ENCODE data around the gene PTPRK. TPM values are rescaled to one million over a fixed set of nuclear protein-coding genes. Genes with fewer than 3 reads are reported as not detected.

PTPRK gene
- total RNA-seq, 2 experiments from 2014 or later: 2.6 to 7.8 TPM

DNA sequence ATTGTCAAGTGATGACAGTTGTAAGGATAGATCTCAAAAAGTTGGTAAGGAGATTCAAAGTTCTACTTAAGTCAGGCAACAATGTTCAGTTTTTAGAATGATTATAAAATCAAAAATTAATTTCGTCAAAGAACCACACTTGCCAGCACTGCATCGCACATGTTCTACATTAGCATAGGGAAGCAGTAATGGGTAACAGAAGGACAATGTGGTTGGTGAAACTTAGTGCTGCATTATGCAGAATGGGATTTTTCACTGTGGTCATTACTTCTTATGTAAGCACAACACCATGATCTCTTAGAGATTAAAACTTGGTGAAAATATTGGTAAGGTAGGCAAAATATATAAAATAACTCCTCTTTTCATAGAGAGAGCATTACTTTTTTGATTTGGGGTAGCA, 445.8 kb downstream of the PTPRK start:
- Mint-ChIP-seq H3K4me1 (peaks cover 5% of the 10 kb centered on the region), H3K9me3 (ENCODE audit: low read depth) (no peaks in the 10 kb centered on the region), H3K36me3 (peaks cover 11% of the 10 kb centered on the region), H3K27ac (no peak overlapping the region), H3K4me3 (no peak overlapping the region), H3K27me3 (no peaks in the 10 kb centered on the region)
- ATAC-seq: no peak
- CTCF ChIA-PET: interaction anchor here (0.9 kb wide), 1 partner anchor 219 kb away, joined by 3 read pairs; no protein-coding TSS in a partner anchor
- no peak for DNase-seq

DNA sequence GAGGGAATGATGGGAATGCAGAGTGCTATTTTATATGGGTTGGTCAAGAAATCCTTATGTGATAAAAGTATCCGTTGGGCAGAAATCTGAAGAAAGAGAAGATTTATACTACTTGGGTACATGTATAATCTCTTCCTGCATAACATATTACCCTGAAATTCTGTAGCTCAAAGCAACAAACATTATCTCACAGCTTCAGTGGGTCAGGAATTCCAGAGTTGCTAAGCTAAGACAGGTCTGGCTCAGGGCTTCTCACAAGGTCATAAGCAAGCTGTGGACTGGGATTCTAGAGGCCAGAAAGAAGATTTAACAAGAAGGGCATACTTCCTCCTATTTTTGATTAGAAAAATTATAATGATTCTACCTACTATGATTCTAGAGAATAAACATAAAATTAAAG, 447.0 kb downstream of the PTPRK start:
- Mint-ChIP-seq H3K4me3 (no peak overlapping the region), H3K4me1 (peaks cover 5% of the 10 kb centered on the region), H3K36me3 (peaks cover 10% of the 10 kb centered on the region), H3K9me3 (ENCODE audit: low read depth) (no peaks in the 10 kb centered on the region), H3K27me3 (no peaks in the 10 kb centered on the region), H3K27ac (no peak overlapping the region)
- CTCF ChIA-PET: interaction anchor here (1.0 kb wide), 1 partner anchor 10 kb away, joined by 3 read pairs; no protein-coding TSS in a partner anchor
- DNase-seq (no peak), ATAC-seq (no peak)

DNA sequence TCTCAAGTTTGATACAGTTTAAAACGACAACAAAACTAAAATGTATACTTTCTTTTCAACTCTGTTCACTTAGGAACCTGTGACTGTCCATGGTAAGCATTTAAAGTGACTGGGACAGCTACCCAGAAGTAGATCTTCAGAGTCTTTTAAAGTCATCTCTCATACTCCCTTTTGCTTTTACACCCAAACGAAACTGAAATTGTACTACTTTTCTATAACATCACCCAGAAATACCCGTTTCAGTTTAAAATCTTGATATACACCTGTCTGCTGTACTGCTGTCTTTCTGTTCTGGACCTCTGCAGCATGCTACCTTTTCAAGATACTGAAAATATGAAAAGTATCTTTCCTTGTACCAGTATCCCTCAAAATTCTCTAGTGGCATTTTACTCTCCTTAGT, 449.2 kb downstream of the PTPRK start:
- DNase-seq: no peak
- peaks cover 10% of the 10 kb centered on the region for H3K36me3 Mint-ChIP-seq
- no peaks in the 10 kb centered on the region for H3K9me3 Mint-ChIP-seq (ENCODE audit: low read depth)
- H3K27ac Mint-ChIP-seq: no peak overlapping the region
- no peak for ATAC-seq
- H3K4me3 Mint-ChIP-seq: no peak overlapping the region
- CTCF ChIA-PET: no interaction called here
- H3K27me3 Mint-ChIP-seq: no peaks in the 10 kb centered on the region
- peaks cover 5% of the 10 kb centered on the region for H3K4me1 Mint-ChIP-seq

DNA sequence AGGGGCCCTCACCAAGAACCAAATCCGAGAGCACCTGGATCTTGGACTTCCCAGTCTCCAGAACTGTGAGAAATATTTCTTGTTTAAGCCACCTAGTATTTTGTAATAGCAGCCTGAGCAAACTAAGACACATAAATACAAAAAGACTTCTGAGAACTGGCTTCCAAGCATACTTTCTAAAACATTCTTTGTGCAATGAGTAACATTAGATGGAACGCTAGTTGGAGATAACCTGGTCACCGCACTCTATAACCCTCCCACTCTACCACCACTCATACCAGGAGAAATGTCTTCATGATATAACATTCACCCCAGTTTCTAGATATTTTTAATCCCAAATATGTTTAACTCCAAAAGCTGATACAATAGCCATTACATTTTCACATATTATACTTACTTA, 450.0 kb downstream of the PTPRK start:
- CTCF ChIA-PET: no interaction called here
- H3K4me3 Mint-ChIP-seq: no peak overlapping the region
- no peaks in the 10 kb centered on the region for H3K27me3 Mint-ChIP-seq
- no peak overlapping the region for H3K27ac Mint-ChIP-seq
- DNase-seq (no peak), ATAC-seq (no peak)
- peaks cover 5% of the 10 kb centered on the region for H3K4me1 Mint-ChIP-seq
- no peaks in the 10 kb centered on the region for H3K9me3 Mint-ChIP-seq (ENCODE audit: low read depth)
- H3K36me3 Mint-ChIP-seq: peaks cover 5% of the 10 kb centered on the region

DNA sequence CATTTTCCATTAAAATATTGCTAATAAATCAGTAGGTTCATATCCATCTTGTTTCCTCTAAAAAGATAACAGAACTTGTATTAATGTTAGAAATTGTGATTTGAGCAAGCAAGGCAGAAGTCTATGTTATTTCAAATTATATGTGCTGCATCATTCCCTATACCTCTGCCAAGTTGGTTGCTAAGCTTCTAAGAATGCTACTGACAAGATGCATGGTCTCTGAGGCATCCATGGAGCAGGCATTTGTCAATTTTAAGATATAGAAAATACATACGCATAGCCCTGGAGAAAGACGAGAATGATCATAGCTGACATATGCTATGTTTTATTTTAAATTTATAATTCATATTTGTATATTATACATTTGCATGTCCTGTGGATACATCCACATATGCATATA, 451.2 kb downstream of the PTPRK start:
- Mint-ChIP-seq H3K27me3 (no peaks in the 10 kb centered on the region), H3K4me1 (peaks cover 5% of the 10 kb centered on the region), H3K4me3 (no peak overlapping the region), H3K36me3 (peaks cover 2% of the 10 kb centered on the region), H3K27ac (no peak overlapping the region), H3K9me3 (ENCODE audit: low read depth) (no peaks in the 10 kb centered on the region)
- CTCF ChIA-PET: no interaction called here
- DNase-seq (no peak), ATAC-seq (no peak)

DNA sequence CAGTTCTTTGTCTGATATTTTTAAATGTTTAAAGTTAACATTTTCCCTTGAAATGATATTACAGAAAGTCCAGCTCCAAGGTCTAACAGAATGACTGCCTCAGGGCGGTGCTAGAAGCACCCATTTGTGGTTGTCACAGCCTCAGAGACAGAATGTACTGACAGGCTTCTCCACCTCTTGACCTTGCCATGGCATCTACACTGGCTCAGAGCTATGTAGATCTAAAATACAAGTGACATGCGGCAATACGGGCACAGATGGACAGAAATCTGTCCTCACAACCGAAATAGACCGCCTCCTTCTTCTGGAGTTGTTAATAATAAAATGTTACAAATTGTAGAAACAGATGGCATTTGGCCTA, 452.3 kb downstream of the PTPRK start:
- Mint-ChIP-seq H3K36me3 (peaks cover 2% of the 10 kb centered on the region), H3K4me3 (no peak overlapping the region), H3K27ac (no peak overlapping the region), H3K4me1 (peaks cover 5% of the 10 kb centered on the region), H3K27me3 (no peaks in the 10 kb centered on the region), H3K9me3 (ENCODE audit: low read depth) (no peaks in the 10 kb centered on the region)
- no peak for DNase-seq
- CTCF ChIA-PET: no interaction called here
- no peak for ATAC-seq

DNA sequence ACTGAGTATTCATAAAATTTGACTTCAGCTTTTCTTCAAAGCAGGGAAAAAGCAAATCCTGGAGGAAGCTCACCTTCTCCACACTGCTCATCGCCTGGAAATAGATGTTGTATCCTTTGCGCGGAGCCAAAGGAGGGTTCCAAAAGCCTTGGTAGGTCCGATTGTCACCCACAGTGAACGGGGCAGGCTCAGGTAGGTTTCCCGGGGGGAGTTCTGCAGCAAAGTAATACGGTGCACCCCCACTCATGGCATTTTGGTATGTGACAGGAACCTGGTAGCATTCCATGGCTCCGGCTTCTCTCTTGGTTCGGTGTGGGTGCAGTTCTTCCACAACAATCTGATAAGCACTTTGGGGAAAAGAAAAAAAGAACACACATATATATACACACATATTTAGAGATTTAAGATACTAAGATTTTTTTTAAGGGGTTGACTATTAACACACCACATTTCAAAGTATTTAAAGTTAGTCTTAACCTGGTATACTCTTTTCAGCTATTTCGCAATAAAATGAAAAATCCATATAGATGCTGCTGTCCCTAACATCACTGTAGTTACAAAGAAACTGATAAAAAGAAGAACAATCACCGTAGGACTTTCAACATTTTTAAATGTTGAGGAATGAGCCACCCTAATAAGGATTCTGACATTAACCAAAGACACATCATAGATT, 452.8 kb downstream of the PTPRK start:
- Mint-ChIP-seq H3K4me3 (no peak overlapping the region), H3K36me3 (peaks cover 2% of the 10 kb centered on the region), H3K27ac (no peak overlapping the region), H3K4me1 (peaks cover 5% of the 10 kb centered on the region), H3K27me3 (no peaks in the 10 kb centered on the region), H3K9me3 (ENCODE audit: low read depth) (no peaks in the 10 kb centered on the region)
- CTCF ChIA-PET: no interaction called here
- no peak for ATAC-seq
- no peak for DNase-seq

DNA sequence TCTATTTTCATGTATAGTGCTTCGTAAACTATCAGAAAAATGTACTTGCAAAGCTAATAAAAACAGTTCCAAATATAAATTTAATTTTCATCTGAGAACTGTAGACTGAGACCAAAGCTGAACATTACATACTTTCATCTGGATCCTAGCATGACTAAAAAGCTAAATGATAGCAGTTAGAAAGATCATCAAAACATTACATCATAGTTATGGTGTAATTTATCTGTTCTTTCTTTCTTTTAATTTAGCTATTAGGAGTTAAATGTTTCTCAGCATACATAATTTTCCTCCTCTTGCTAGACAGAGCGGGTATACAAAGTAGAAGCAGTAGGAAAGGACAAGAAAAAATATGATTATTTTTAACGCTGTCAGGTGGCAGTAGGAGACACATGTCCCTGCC, 455.3 kb downstream of the PTPRK start:
- Mint-ChIP-seq H3K4me3 (no peak overlapping the region), H3K4me1 (no peaks in the 10 kb centered on the region), H3K36me3 (peaks cover 2% of the 10 kb centered on the region), H3K27ac (no peak overlapping the region), H3K27me3 (no peaks in the 10 kb centered on the region), H3K9me3 (ENCODE audit: low read depth) (no peaks in the 10 kb centered on the region)
- no peak for DNase-seq
- ATAC-seq: no peak
- CTCF ChIA-PET: no interaction called here

DNA sequence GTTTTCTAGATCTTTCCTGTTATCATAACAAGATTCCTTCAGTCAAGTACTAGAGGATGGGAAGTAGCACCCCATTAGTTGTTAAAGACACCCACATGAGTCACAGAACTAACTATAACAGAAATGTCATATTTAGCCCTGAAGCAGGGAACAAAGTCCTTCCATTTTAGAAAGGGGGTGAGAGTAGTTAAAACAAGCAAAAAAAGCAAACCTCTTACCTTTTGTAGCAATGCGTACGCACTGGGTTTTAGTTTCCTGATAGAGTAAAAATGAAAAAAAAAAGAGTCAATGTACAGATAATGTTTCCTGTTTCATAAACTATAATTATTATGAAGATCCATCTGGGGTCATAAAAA, 455.9 kb downstream of the PTPRK start:
- Mint-ChIP-seq H3K27me3 (no peaks in the 10 kb centered on the region), H3K36me3 (no peaks in the 10 kb centered on the region), H3K27ac (no peak overlapping the region), H3K4me1 (no peaks in the 10 kb centered on the region), H3K4me3 (no peak overlapping the region), H3K9me3 (ENCODE audit: low read depth) (no peaks in the 10 kb centered on the region)
- DNase-seq (no peak), ATAC-seq (no peak)
- CTCF ChIA-PET: no interaction called here

DNA sequence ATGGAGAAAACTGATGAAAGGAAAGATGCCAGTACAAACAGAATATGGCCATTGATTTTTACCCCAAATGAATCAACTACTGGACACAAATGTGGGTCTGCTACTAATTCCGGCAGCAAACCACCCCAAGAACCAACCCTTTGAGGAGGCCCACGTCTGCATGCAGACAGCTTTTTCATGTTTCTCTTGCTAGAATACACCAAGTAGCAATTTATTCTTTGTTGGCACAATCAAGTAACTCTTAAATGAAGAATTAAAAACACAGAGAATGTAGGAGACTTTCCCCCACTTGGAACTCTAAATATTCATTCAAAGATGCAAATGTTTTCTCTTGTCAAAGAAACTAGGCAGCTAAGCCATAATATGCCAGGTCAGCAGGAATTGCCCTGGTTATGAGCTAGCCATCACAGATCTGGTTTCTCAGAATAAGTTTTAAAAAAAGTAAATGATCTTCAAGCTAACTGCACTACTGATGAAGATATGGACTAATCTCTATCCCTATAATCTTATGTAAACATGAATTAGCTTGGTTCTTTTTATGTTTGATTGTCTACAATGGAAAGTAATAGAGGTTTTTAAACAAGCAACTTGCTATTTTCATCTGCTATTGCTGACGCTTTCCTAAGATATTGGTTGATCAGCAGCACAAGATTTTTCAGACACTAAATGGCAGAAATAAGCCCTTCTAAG, 456.4 kb downstream of the PTPRK start:
- Mint-ChIP-seq H3K4me3 (no peak overlapping the region), H3K27me3 (no peaks in the 10 kb centered on the region), H3K9me3 (ENCODE audit: low read depth) (no peaks in the 10 kb centered on the region), H3K36me3 (no peaks in the 10 kb centered on the region), H3K27ac (no peak overlapping the region), H3K4me1 (no peaks in the 10 kb centered on the region)
- DNase-seq: no peak
- ATAC-seq: no peak
- CTCF ChIA-PET: no interaction called here

DNA sequence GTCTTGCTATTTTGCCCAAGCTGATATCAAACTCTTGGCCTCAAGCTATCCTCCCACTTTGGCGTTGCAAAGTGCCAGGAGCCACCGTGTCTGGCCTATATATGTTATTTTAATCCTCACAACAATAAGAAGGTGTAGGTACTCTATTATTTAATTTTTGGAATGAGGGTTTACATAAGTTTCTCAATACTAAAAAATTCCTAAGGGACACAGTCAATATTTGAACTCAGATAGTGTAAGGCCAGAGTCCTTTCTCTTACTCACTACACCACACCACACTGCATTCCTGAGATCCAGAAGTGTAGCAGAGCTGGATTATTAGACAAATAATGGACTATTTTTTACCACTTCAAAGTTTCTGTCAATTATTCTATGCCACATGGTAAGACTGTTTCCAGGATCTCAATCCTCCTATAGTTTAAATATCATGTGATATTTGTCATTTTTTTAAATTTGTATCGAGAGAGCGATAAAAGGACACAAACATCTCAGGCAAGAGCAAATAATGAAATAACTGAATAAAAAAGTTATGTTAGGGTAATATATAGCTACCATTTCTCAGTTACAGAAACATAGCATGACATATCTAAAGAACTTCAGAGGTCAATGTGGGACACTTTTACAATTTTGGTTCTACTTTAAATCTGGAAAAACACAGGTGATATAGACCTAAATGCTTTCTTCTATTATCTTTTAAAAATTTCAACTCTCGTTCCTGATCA, 457.4 kb downstream of the PTPRK start:
- H3K4me1 Mint-ChIP-seq: no peaks in the 10 kb centered on the region
- H3K27ac Mint-ChIP-seq: no peak overlapping the region
- no peaks in the 10 kb centered on the region for H3K27me3 Mint-ChIP-seq
- no peaks in the 10 kb centered on the region for H3K9me3 Mint-ChIP-seq (ENCODE audit: low read depth)
- CTCF ChIA-PET: interaction anchor here (1.1 kb wide), 1 partner anchor 11 kb away, joined by 3 read pairs; no protein-coding TSS in a partner anchor
- no peaks in the 10 kb centered on the region for H3K36me3 Mint-ChIP-seq
- H3K4me3 Mint-ChIP-seq: no peak overlapping the region
- no peak for ATAC-seq
- no peak for DNase-seq

DNA sequence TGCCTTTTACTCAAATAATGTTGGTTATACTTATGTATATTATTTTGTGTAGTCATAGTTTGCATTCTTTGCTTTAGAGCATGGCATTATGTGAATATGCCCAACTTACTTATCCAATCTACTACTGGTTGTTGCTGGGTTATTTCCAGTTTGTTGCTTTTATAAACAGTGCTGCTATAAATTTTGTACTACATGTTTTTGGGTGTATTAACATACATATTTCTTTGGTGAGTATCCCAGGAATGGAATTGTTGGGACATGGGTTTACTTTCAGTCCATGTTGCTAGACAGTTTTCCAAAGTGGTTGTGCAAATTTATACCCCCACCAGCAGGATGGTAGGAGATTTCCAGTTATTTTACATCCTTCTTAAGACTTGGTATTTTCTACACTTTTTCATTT, 462.5 kb downstream of the PTPRK start:
- Mint-ChIP-seq H3K36me3 (peaks cover 4% of the 10 kb centered on the region), H3K27me3 (no peaks in the 10 kb centered on the region), H3K4me3 (no peak overlapping the region), H3K9me3 (ENCODE audit: low read depth) (no peaks in the 10 kb centered on the region), H3K27ac (no peak overlapping the region), H3K4me1 (no peaks in the 10 kb centered on the region)
- ATAC-seq: no peak
- CTCF ChIA-PET: no interaction called here
- no peak for DNase-seq

DNA sequence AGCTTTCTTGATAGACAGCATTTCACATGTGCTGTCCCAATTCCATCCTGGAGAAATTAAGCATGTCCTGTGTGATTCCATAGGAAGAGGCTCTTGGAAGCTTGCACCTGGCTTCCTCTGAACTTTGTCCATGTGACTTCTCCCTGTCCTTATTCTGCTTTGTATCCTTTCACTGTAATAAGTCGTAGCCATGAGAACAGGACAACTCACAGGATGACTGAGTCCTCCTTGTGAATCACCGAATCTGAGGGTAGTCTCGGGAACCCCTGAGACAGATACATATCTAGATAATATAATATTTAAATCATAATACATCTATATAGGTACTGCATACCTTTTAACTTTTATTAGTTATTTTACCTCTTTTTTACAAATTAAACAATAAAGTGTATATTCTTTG, 462.9 kb downstream of the PTPRK start:
- Mint-ChIP-seq H3K9me3 (ENCODE audit: low read depth) (no peaks in the 10 kb centered on the region), H3K27ac (no peak overlapping the region), H3K4me3 (no peak overlapping the region), H3K27me3 (no peaks in the 10 kb centered on the region), H3K36me3 (peaks cover 4% of the 10 kb centered on the region), H3K4me1 (no peaks in the 10 kb centered on the region)
- DNase-seq (no peak), ATAC-seq (no peak)
- CTCF ChIA-PET: no interaction called here

DNA sequence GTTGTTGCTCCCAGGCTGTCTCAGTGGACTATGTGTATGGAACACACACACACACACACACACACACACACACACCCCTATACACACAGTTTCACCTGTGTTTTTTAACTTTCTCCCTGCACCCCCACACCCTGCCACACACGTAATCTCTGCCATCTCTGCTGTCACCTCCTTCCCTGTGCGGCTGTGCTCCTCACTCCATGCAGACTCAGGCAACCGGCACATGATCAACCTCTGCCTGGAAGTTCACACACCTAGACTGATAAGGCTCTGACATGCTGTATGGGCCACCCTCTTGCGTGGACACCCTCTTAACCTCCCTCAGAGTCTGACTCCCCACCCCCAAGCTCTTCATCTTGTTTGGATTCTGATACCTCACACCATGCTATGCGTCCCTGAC, 467.3 kb downstream of the PTPRK start:
- DNase-seq: no peak
- no peaks in the 10 kb centered on the region for H3K27me3 Mint-ChIP-seq
- ATAC-seq: no peak
- H3K36me3 Mint-ChIP-seq: peaks cover 4% of the 10 kb centered on the region
- H3K4me1 Mint-ChIP-seq: no peaks in the 10 kb centered on the region
- H3K4me3 Mint-ChIP-seq: no peak overlapping the region
- no peaks in the 10 kb centered on the region for H3K9me3 Mint-ChIP-seq (ENCODE audit: low read depth)
- no peak overlapping the region for H3K27ac Mint-ChIP-seq
- CTCF ChIA-PET: no interaction called here

Data from activated CD8-positive, alpha-beta memory T cell treated with anti-CD3 and anti-CD28 coated beads, Interleukin-2, amount 10 ng/mL, durations not matched to agents 7 days and 5 days (primary cell).